Muscle of leg (tissue), 11 donors: ENCODE results near the gene WNT7B. TPM values are rescaled to one million over a fixed set of nuclear protein-coding genes. Genes with fewer than 3 reads are reported as not detected.

Source experiments
- DNase-seq: peaks from one replicate; pipeline ENCODE4 v3.0.0; 2013
- H3K27ac ChIP-seq: one replicate; pipeline ENCODE4 v1.5.1; 2013; ENCODE audit warnings: mild to moderate bottlenecking, low read length, control low read depth
- H3K27me3 ChIP-seq: one replicate; pipeline ENCODE4 v1.6.1; 2013; ENCODE audit warnings: low read length; ENCODE audit not compliant: control insufficient read depth, insufficient read depth
- H3K36me3 ChIP-seq: one replicate; pipeline ENCODE4 v1.6.1; 2013; ENCODE audit warnings: low read length; ENCODE audit not compliant: control insufficient read depth, insufficient read depth
- H3K4me1 ChIP-seq: one replicate; pipeline ENCODE4 v1.6.1; 2013; ENCODE audit warnings: low read length; ENCODE audit not compliant: control insufficient read depth, insufficient read depth
- H3K4me3 ChIP-seq: one replicate; pipeline ENCODE4 v1.5.1; 2013; ENCODE audit warnings: low read length, control low read depth
- H3K9me3 ChIP-seq: replicated peaks from 2 replicates; pipeline ENCODE4 v1.6.1; 2013; ENCODE audit warnings: low read depth, low read length; ENCODE audit not compliant: control insufficient read depth
- WGBS: methylation state at CpG from one replicate; pipeline ENCODE4 v1.1.5; 2013; ENCODE audit warnings: missing lambda C conversion rate; ENCODE audit not compliant: insufficient coverage; 5-methylcytosine and 5-hydroxymethylcytosine counted together
- polyA plus RNA-seq, 8 donors: library from polyadenylated mRNA; unstranded; fragments of 120-200 nt; gene quantifications; one replicate each; pipeline versions ENCODE4 v1.2.1 to v1.2.3, GENCODE V29; 2013; ENCODE audit warnings: inconsistent platforms in 1 of 8, low replicate concordance in 1 of 8; ENCODE audit not compliant: insufficient read length in 8 of 8, insufficient read depth in 1 of 8
- total RNA-seq: library from RNA; stranded (reverse); fragments of 120-200 nt; gene quantifications from one replicate; pipeline ENCODE4 v1.2.4, GENCODE V29; 2013

The WNT7B gene
- total and polyA plus RNA-seq, 9 donors: 0.04 to 3.4 (median 0.08) TPM; not detected in 2

GRCh38 chr22:45969801-45970470 is 7.0 kb downstream of the WNT7B start:
- WGBS: 32% methylated on average over 16 of the region's 21 CpGs
- H3K27ac ChIP-seq: no peak overlapping the region
- no peak for DNase-seq

GRCh38 chr22:45969414-45969799 is 7.6 kb downstream of the WNT7B start:
- no peak for DNase-seq
- 49% methylated on average over 10 of the region's 11 CpGs for WGBS

More at GRCh38 chr22:45969801-45970470, 7.0 kb downstream of the WNT7B start:
- Histone ChIP-seq H3K9me3 (no peaks in the 10 kb centered on the region), H3K36me3 (no peaks in the 10 kb centered on the region), H3K4me1 (peaks cover 18% of the 10 kb centered on the region), H3K4me3 (no peak overlapping the region), H3K27me3 (peaks cover 92% of the 10 kb centered on the region)

GRCh38 chr22:45968751-45969413 is 8.1 kb downstream of the WNT7B start:
- no peak for DNase-seq
- Histone ChIP-seq H3K27me3 (peaks cover 85% of the 10 kb centered on the region), H3K36me3 (no peaks in the 10 kb centered on the region), H3K9me3 (no peaks in the 10 kb centered on the region), H3K4me3 (no peak overlapping the region), H3K4me1 (peaks cover 18% of the 10 kb centered on the region), H3K27ac (no peak overlapping the region)
- 78% methylated on average over 10 of the region's 21 CpGs for WGBS

More at GRCh38 chr22:45969414-45969799, 7.6 kb downstream of the WNT7B start:
- Histone ChIP-seq H3K9me3 (no peaks in the 10 kb centered on the region), H3K4me3 (no peak overlapping the region), H3K27me3 (peaks cover 87% of the 10 kb centered on the region), H3K36me3 (no peaks in the 10 kb centered on the region), H3K27ac (no peak overlapping the region), H3K4me1 (peaks cover 18% of the 10 kb centered on the region)

GRCh38 chr22:45968003-45968650 is 8.8 kb downstream of the WNT7B start:
- no peak overlapping the region for H3K27ac ChIP-seq
- no peak for DNase-seq
- peaks cover 18% of the 10 kb centered on the region for H3K4me1 ChIP-seq
- H3K27me3 ChIP-seq: peaks cover 77% of the 10 kb centered on the region
- H3K4me3 ChIP-seq: no peak overlapping the region
- no peaks in the 10 kb centered on the region for H3K36me3 ChIP-seq
- no peaks in the 10 kb centered on the region for H3K9me3 ChIP-seq
- WGBS: 92% methylated on average over 5 of the region's 10 CpGs

GRCh38 chr22:45966895-45967365 is 10.0 kb downstream of the WNT7B start:
- Histone ChIP-seq H3K4me3 (no peak overlapping the region), H3K36me3 (no peaks in the 10 kb centered on the region), H3K27ac (no peak overlapping the region), H3K4me1 (peaks cover 19% of the 10 kb centered on the region), H3K27me3 (peaks cover 68% of the 10 kb centered on the region), H3K9me3 (no peaks in the 10 kb centered on the region)
- DNase-seq: no peak
- WGBS: 40% methylated on average over 15 of the region's 17 CpGs

- no peaks in the 10 kb centered on the region for H3K36me3 ChIP-seq
- H3K27ac ChIP-seq: no peak overlapping the region
- H3K4me3 ChIP-seq: no peak overlapping the region
- no peaks in the 10 kb centered on the region for H3K9me3 ChIP-seq
- peaks cover 14% of the 10 kb centered on the region for H3K4me1 ChIP-seq
- H3K27me3 ChIP-seq: peaks cover 63% of the 10 kb centered on the region
- DNase-seq: no peak
- WGBS: 54% methylated on average over 17 of the region's 19 CpGs
These were observed 10.6 kb downstream of the WNT7B start for GRCh38 chr22:45966320-45966894.

- DNase-seq: no peak
- H3K27me3 ChIP-seq: peaks cover 55% of the 10 kb centered on the region
- no peak overlapping the region for H3K27ac ChIP-seq
- no peaks in the 10 kb centered on the region for H3K36me3 ChIP-seq
- no peaks in the 10 kb centered on the region for H3K9me3 ChIP-seq
- peaks cover 6% of the 10 kb centered on the region for H3K4me1 ChIP-seq
- no peak overlapping the region for H3K4me3 ChIP-seq
- 76% methylated on average over 10 of the region's 11 CpGs for WGBS
These were observed 11.4 kb downstream of the WNT7B start for GRCh38 chr22:45965563-45965962.

- Histone ChIP-seq H3K9me3 (no peaks in the 10 kb centered on the region), H3K27ac (no peak overlapping the region), H3K27me3 (peaks cover 49% of the 10 kb centered on the region), H3K4me1 (peaks cover 5% of the 10 kb centered on the region), H3K4me3 (no peak overlapping the region), H3K36me3 (no peaks in the 10 kb centered on the region)
- DNase-seq: no peak
- 42% methylated on average over 5 of the region's 12 CpGs for WGBS
These were observed 11.9 kb downstream of the WNT7B start for GRCh38 chr22:45964926-45965527.

- Histone ChIP-seq H3K27ac (no peak overlapping the region), H3K27me3 (peaks cover 43% of the 10 kb centered on the region), H3K4me3 (no peak overlapping the region), H3K36me3 (no peaks in the 10 kb centered on the region), H3K4me1 (peaks cover 5% of the 10 kb centered on the region), H3K9me3 (no peaks in the 10 kb centered on the region)
- DNase-seq: no peak
- WGBS: 80% methylated on average over 12 of the region's 12 CpGs
These were observed 12.6 kb downstream of the WNT7B start for GRCh38 chr22:45964372-45964771.
